HG03565 (cell line): Measurements from ENCODE around the gene GPX5.

Experiments
- ATAC-seq: cut with Tn5 transposase; IDR thresholded peaks from one replicate; pipeline ENCODE4 v1.9.1; 2021; ENCODE audit warnings: mild to moderate bottlenecking, moderate library complexity; ENCODE audit not compliant: unreplicated experiment

The GPX5 gene

GRCh38 chr6:28553986-28554881 lies 28.6 kb downstream of the GPX5 start:
- ATAC-seq: no peak

DNA sequence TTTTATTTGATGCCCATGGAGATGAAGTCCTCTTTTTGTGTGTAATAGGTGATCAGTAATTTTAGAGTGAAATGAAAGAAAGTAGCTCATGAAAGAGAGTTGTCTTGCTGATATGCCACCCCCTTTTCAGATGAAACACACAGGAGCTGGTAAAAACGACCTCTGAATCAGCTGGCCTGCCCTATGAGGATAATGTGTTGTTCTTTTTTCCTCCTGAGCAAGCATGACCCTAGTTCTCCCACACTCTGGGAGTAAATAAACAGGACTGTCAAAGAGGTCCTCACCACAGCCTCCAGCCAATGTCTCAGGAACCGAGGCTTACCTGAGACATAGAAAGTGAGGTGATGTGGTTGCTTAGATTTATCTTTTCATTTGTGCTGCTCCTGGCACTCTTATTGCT lies 29.5 kb downstream of the GPX5 start:
- ATAC-seq: no peak

GRCh38 chr6:28558629-28559028 lies 32.9 kb downstream of the GPX5 start:
- no peak for ATAC-seq

DNA sequence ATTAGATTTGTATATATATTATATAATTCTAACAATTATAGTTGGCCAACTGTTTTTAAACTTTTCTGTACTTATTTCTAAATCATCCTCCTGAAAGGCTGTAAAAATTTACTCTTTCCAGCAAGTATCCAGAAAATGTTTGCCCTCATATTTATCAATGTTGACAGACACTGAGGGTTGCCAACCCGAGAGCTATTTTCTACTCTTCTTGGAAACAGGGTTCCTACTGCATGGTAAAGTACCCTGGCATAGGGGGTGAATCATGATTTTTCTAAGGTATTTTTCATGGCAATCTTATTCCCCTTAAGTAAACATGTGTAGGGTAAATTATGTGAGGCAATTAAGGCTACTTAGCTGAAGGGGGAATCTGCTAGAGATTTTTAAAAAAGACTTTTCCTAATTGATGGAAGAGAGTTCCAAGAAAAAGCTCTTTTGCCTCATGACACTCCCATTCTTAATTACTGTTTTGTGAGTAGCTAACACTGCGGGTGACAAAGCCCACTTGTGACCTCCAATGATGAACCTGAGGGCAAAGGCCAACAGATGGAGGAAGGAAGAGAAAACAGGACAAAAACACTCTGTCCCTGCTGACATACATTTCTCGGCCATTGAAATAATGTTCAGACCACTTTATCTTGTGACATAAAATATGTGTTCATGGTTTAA lies 37.9 kb downstream of the GPX5 start:
- ATAC-seq: no peak

- no peak for ATAC-seq
Measured at GRCh38 chr6:28565823-28566526, 40.3 kb downstream of the GPX5 start.

- no peak for ATAC-seq
Measured at GRCh38 chr6:28566527-28567252, 41.0 kb downstream of the GPX5 start.

GRCh38 chr6:28567506-28567905 lies 41.8 kb downstream of the GPX5 start:
- no peak for ATAC-seq

DNA sequence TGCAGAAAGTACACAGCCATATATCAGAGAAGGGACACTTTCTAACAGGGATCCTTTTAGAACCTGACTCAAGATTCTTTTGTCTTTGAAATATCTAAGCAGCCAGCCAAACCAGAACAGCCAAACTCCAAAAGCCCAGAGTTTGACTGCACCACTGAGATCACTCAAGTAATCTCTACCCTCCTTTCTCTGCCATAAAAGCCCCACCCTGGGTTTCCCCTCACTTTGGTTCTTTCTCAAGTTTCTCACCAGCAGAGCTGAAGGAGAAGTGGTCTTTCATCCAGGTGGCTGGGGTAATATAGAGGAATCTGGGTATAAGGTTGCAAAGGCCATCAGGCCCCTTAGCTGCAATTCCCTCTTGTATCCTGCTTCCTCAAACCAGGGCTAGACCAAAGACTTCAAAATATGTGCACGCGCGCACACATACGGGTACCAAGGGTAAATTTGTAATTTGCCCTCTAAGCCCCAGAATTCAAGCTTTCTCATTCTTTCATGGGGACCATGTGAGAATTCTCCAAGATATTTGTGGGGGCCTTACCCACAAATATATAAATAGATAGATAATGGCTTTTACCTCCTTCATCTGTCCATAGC lies 42.9 kb downstream of the GPX5 start:
- no peak for ATAC-seq

DNA sequence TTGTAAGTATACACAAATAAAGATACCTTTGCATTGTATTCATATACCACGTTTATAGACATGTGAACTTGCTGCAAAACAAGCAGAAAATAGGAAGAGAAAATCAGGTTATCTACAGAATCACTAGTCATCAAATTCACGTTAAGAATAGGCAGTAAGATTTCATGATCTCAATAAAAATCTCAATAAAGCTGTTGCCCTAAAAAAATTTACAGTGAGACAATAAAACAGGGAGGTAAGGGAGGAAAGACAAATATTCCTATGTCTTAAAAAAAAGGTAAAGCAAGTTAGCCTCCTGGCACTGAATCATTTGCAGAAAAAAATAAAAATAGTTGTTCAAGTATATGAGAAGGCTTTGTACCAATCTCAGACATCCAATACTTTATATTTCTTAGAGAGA lies 44.1 kb downstream of the GPX5 start:
- no peak for ATAC-seq

GRCh38 chr6:28580475-28580874 lies 54.8 kb downstream of the GPX5 start:
- ATAC-seq: no peak

GRCh38 chr6:28583463-28583862 lies 57.8 kb downstream of the GPX5 start:
- ATAC-seq: no peak
